ENCODE measurements around the gene DIP2C. TPM values are rescaled to one million over a fixed set of nuclear protein-coding genes. Genes with fewer than 3 reads are reported as not detected.
"Not testable (repeated sequence)": the region's sequence is repeated elsewhere in the genome, so short reads cannot be mapped to it uniquely, and the experiment has no call there.

The DIP2C gene
- total RNA-seq, 3 donors from 2014 or later = 0.20 to 0.27 (median 0.26) TPM

DNA sequence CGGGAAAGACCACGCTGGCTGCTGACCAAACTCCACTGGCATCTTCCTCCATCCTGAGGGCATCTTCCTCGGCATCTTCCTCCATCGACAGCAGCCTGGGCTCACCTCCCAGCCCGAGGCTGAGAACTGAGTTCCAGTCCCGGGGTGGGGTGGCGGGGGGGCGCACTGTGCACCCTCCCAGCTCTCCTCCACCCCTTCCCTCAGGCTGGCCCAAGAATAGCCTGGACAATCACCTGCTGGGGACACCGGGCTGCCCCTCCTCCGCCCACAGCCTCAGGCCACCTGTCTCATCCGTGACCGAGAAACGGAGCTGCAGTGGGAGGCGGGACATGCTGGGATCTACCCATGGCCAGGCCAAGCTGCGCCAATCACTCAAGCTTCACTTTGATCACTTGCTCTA, 37.2 kb downstream of the DIP2C start:
- no peak for ATAC-seq
- Mint-ChIP-seq H3K9me3 (no peaks in the 10 kb centered on the region), H3K4me1 (ENCODE audit: low read depth) (no peaks in the 10 kb centered on the region), H3K27me3 (ENCODE audit: low read depth) (peaks cover 5% of the 10 kb centered on the region), H3K4me3 (no peak overlapping the region), H3K36me3 (ENCODE audit: insufficient read depth) (no peaks in the 10 kb centered on the region)
- DNase-seq = no peak

DNA sequence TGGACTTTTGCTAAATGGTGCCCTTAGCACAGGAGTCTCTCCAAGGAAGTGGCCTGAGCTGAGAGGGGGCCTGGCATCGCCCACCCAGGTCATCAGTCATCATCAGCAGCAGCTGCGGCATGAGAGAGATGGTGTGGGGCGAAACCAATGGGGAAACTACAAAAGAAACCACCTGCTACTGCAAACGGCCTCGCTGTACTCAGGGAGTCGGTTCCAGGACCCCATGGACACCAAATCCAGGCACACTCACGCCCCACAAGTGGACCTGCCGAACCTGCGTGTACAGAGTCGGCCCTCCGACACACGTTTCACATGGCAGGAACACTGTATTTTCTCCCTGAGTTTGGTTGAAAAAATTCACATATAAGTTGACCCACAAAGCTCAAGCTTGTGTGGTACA, 37.8 kb downstream of the DIP2C start:
- Mint-ChIP-seq H3K4me3 (no peak overlapping the region), H3K27me3 (ENCODE audit: low read depth) (peaks cover 5% of the 10 kb centered on the region), H3K9me3 (no peaks in the 10 kb centered on the region), H3K36me3 (ENCODE audit: insufficient read depth) (no peaks in the 10 kb centered on the region), H3K4me1 (ENCODE audit: low read depth) (no peaks in the 10 kb centered on the region)
- DNase-seq (no peak), ATAC-seq (no peak)

DNA sequence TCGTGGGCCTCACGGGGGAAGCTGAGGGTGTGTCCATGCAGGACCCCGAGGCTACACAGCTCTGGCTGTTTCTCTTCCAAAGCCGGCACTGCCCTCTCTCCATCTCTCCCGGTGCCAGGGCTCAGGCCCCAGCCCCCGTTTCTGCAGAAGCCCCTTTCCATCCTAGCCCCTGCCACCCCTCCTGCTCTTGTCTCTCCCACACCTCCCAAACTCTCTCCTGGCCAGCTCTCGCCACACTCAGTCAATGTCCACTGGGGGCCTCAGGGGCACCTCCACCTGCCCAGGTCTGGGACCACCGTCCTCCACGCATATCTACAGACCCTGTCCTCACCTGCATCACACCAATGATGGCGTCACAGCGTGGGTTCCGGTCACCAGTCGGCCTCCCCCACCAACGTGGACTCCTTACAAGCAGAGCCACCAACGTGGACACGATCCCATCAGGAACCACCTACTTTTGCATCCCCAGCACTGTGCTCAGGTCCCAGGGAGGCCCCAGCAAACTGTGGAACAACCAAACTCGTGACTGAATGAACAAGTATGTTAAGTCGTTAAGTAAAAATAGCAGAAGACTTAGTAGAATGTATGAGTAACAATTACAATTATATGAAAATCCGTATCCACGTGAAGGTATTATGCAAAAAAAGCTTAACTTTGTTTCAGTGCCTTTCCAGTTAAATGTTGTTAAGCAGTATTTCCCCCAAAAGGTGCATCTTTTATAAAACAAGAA, 38.4 kb downstream of the DIP2C start:
- Mint-ChIP-seq H3K27me3 (ENCODE audit: low read depth) (peaks cover 5% of the 10 kb centered on the region), H3K4me1 (ENCODE audit: low read depth) (no peaks in the 10 kb centered on the region), H3K9me3 (no peaks in the 10 kb centered on the region), H3K4me3 (no peak overlapping the region), H3K36me3 (ENCODE audit: insufficient read depth) (no peaks in the 10 kb centered on the region)
- ATAC-seq = no peak
- DNase-seq = no peak

DNA sequence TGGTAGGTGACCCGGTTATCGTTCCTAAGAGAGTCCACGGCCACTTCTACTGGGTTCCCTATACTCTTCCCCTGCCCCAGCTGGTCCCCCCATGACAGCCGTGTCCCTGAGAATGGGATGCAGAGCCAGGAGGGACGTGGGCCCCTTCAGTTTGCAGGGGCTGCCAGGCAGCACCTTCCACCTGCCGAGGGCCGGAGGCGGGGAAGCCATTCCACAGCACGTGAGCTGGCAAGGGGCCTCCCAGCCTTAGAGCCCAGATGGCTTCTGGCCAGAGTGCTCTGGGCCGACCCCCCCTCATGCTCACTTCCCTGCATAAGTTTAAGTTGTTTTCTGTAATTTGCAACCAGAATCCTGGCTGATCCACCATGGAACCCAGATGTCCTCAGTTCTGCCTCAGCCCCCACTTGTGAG, 39.0 kb downstream of the DIP2C start:
- ATAC-seq = no peak
- Mint-ChIP-seq H3K36me3 (ENCODE audit: insufficient read depth) (no peaks in the 10 kb centered on the region), H3K4me1 (ENCODE audit: low read depth) (no peaks in the 10 kb centered on the region), H3K9me3 (no peaks in the 10 kb centered on the region), H3K27me3 (ENCODE audit: low read depth) (peaks cover 5% of the 10 kb centered on the region), H3K4me3 (no peak overlapping the region)
- no peak for DNase-seq

DNA sequence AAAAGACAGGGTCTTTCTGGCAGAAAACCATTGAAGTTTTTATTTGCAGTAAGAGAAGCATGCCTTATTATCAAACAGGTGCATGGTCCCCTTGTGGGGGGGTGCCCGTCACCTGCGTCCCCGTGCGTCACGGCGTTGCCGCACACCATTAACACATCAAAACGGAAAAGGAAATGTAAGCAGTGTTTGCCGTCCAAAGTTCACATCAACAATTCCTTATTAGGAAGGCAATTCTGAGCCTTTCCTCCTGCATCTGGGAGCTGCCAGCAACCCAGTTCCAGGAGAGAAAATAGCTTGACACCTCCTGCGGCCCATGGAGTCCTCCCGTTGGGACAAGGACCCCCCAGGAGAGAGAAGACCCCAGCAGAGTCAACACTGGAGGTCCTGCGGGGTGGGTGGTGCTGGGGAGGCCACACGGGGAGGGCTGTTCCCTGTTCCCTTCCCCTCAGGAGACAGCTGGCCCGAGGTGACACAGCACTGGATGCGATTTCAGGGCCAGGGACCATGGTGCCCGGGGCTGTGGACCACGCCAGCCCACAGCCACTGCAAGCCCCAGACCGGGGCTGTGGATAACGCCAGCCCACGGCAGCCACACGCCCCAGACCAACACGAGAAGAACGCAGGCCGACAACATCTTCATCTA, 39.5 kb downstream of the DIP2C start:
- DNase-seq (no peak), ATAC-seq (no peak)
- no peaks in the 10 kb centered on the region for H3K4me1 Mint-ChIP-seq (ENCODE audit: low read depth)
- no peaks in the 10 kb centered on the region for H3K9me3 Mint-ChIP-seq
- H3K36me3 Mint-ChIP-seq (ENCODE audit: insufficient read depth) = no peaks in the 10 kb centered on the region
- no peak overlapping the region for H3K4me3 Mint-ChIP-seq
- peaks cover 5% of the 10 kb centered on the region for H3K27me3 Mint-ChIP-seq (ENCODE audit: low read depth)

DNA sequence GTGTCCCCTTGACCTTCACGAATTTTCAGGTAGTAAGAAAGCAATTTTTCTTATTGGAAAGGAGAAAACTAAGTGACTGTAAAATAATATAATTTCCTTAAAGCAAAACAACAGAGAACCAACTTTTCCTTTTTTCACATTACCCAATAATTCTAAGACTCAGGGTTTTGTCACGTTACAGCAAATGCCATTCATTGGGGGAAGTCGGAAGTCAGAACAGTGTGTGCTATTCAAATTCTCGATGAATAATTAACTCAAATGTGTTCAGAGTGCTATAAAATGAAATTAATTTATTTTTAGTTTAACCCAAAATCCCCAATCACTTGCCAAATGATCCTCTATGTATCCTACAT, 40.0 kb downstream of the DIP2C start:
- Mint-ChIP-seq H3K27me3 (ENCODE audit: low read depth) (peaks cover 5% of the 10 kb centered on the region), H3K4me3 (no peak overlapping the region), H3K9me3 (no peaks in the 10 kb centered on the region), H3K4me1 (ENCODE audit: low read depth) (no peaks in the 10 kb centered on the region), H3K36me3 (ENCODE audit: insufficient read depth) (no peaks in the 10 kb centered on the region)
- no peak for DNase-seq
- ATAC-seq = no peak

DNA sequence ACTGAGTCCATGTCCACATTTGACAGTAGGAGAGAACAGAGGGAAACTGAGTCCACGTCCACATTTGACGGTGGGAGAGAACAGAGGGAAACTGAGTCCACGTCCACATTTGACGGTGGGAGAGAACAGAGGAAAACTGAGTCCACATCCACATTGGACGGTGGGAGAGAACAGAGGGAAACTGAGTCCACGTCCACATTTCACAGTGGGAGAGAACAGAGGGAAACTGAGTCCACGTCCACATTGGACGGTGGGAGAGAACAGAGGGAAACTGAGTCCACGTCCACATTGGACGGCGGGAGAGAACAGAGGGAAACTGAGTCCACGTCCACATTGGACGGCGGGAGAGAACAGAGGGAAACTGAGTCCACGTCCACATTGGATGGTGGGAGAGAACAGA, 42.4 kb downstream of the DIP2C start:
- not testable (repeated sequence) for DNase-seq; H3K4me1 Mint-ChIP-seq (ENCODE audit: low read depth); H3K36me3 Mint-ChIP-seq (ENCODE audit: insufficient read depth); H3K27me3 Mint-ChIP-seq (ENCODE audit: low read depth); H3K9me3 Mint-ChIP-seq; ATAC-seq; H3K4me3 Mint-ChIP-seq

DNA sequence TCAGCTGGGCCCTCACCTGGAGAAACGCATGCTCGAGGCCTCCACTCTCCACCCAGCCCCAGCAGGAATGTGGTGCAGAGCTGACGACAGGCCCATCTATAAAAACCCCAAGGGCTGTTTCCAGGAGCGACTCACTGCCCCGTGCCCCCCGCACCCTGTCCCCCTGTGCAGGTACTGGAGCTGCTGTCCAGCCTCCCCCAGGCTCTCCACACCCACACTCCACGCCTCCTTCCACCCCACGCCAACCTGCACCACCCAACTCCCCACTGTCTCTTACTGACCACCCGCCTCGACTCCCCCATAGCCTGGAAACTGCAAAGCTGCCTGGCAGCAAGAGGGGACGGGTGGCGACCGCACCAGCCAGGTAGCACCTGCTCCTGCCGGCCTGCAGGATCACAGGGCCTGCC, 43.3 kb downstream of the DIP2C start:
- peaks cover 2% of the 10 kb centered on the region for H3K27me3 Mint-ChIP-seq (ENCODE audit: low read depth)
- DNase-seq (no peak), ATAC-seq (no peak)
- H3K9me3 Mint-ChIP-seq = no peaks in the 10 kb centered on the region
- no peak overlapping the region for H3K4me3 Mint-ChIP-seq
- H3K4me1 Mint-ChIP-seq (ENCODE audit: low read depth) = no peaks in the 10 kb centered on the region
- H3K36me3 Mint-ChIP-seq (ENCODE audit: insufficient read depth) = no peaks in the 10 kb centered on the region

DNA sequence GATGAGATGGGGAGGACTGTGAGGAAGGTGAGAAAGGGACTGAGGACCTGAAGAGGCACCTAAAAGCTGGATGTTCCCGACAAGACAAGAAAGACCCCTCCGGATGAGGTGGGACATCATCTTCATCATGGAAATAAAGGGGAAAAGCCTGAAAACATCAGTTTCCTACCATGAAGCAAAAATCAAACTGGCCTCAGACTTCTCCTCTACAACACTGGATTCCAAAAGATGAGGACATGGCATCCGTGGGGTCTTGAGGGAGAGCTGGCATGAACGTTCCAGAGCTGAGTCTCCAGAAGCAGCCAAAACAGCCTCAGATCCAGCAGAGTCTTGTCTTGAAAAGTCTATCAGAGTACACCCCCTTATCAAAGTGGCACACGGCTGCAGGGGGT, 44.5 kb downstream of the DIP2C start:
- no peaks in the 10 kb centered on the region for H3K4me1 Mint-ChIP-seq (ENCODE audit: low read depth)
- H3K27me3 Mint-ChIP-seq (ENCODE audit: low read depth) = no peaks in the 10 kb centered on the region
- no peaks in the 10 kb centered on the region for H3K36me3 Mint-ChIP-seq (ENCODE audit: insufficient read depth)
- ATAC-seq (no peak), DNase-seq (no peak)
- no peak overlapping the region for H3K4me3 Mint-ChIP-seq
- no peaks in the 10 kb centered on the region for H3K9me3 Mint-ChIP-seq

DNA sequence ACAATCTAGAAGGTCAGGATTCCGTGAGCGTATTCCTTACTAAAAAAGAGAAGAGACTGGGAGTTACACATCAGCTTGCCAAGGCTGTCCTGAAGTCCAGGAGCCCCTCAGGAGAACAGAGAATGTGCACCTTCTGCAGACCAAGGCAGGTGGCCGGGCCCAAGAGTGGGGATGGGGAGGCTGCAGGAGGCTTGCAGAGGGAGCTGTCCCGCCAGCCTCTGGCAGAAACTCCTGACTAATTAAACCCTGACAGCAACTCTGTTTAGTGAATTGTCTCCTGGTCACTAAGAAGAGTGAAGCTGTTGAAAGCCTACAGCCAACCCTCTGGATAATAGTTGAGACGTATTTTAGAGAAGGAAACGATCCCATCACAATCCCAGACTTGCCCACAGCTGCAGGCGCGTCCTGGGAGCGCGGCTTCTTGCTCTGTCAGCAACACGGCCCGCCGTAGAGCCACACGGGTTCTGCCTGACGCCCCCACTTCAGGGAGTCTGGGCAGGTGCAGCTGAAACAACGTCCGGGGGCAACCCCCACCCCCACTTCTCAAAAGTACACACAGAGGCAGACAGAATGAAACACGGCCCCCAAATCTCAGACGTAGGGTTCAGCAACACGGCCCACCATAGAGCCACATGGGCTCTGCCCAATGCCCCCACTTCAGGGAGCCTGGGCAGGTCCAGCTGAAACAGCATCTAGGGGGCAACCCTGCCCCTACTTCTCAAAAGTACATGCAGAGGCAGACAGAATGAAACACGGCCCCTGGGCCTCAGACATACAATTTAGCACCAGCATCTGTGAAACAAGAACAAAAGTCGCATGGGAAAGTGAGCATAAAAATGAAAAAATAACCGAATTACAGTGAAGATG, 45.2 kb downstream of the DIP2C start:
- Mint-ChIP-seq H3K4me1 (ENCODE audit: low read depth) (no peaks in the 10 kb centered on the region), H3K4me3 (no peak overlapping the region), H3K9me3 (no peaks in the 10 kb centered on the region), H3K36me3 (ENCODE audit: insufficient read depth) (no peaks in the 10 kb centered on the region), H3K27me3 (ENCODE audit: low read depth) (no peaks in the 10 kb centered on the region)
- DNase-seq (no peak), ATAC-seq (no peak)

DNA sequence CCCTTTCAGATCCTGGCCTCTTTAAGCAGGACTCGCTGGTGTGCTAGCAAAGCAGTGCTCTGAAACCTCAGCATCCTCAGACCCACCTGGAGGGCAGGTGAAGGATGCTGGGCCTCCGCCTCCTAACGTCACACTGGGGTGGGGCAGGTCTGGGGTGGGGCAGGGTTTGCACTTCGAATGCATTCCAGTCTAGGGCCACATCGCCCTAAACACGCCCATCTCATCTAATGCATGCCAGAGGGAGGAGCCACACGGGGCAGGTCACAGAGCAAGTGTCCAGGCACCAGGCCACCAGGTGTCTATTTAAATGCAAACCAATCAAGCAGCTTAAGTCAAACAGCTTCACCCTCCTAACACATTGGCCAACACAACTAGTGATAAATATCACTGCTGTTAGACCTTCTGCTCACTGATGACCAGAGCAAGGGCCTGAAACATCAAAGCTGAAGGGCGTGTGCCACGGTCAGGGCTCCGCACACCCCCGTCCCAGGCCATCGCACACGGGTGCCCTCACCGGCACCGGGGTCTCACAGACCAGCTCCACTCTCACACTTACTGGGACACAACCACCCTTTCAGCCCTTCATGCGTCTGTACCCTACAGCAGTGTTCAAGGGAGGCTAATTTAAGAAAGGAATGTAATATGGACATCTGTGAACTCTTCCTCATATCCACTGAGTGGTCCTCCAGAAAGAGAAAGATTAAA, 47.1 kb downstream of the DIP2C start:
- ATAC-seq (no peak), DNase-seq (no peak)
- Mint-ChIP-seq H3K36me3 (ENCODE audit: insufficient read depth) (no peaks in the 10 kb centered on the region), H3K9me3 (no peaks in the 10 kb centered on the region), H3K4me3 (no peak overlapping the region), H3K4me1 (ENCODE audit: low read depth) (no peaks in the 10 kb centered on the region), H3K27me3 (ENCODE audit: low read depth) (peaks cover 2% of the 10 kb centered on the region)

DNA sequence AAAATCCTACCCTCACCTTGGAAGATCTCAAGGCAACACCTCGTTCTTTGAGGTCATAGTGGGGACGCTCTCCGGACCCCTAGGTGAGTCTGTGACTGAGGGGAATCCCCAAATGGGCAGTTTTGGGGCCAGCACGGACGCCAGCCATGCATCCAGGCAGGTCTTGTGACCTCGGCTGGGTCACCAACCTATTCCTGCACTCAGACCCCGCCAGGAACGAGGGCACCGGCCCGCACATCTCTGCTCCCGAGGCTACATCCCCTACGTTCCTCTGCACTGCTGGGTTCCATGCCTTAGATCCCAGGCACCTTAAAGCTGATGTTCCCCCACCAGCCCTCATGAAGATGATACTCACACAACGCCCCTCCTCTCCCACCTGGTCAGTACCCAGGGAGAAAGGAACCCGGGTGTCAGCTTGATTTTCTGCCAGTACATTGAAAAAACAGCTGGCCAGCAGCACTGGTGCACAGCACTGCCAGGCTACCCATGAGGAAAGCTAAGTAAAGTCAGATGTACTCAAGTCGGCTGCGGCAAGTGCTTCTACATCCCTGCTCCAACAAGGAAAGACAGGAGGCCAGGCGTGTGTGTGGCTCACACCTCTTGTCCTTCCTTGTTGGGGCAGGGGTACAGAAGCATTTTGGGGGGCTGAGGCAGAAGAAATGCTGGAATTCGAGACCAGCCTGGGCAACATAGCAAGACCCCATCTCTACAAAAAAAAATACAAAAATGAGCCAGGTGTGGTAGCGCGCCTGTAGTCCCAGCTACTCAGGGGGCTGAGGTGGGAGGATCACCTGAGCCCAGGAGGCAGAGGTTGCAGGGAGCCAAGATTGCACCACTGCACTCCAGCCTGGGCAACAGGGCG, 48.1 kb downstream of the DIP2C start:
- Mint-ChIP-seq H3K4me3 (no peak overlapping the region), H3K4me1 (ENCODE audit: low read depth) (no peaks in the 10 kb centered on the region), H3K36me3 (ENCODE audit: insufficient read depth) (no peaks in the 10 kb centered on the region), H3K27me3 (ENCODE audit: low read depth) (peaks cover 2% of the 10 kb centered on the region), H3K9me3 (no peaks in the 10 kb centered on the region)
- ATAC-seq (no peak), DNase-seq (no peak)

DNA sequence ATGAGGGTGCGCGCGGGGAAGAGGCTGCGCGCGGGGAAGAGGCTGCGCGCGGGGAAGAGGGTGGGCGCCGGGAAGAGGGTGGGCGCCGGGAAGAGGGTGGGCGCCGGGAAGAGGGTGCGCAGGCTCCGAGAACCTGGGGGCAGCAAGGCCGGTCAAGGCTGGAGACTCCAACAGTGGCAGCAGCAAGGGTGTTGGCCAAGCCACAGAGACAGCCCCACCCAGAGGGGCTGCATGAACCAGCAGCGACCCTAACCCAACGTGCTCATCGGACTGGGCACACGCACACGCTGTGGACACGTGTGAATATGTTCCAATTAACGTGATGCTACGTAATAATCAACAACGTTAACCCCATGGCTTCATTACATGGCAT, 48.8 kb downstream of the DIP2C start:
- Mint-ChIP-seq H3K9me3 (no peaks in the 10 kb centered on the region), H3K4me3 (no peak overlapping the region), H3K4me1 (ENCODE audit: low read depth) (no peaks in the 10 kb centered on the region), H3K27me3 (ENCODE audit: low read depth) (peaks cover 5% of the 10 kb centered on the region), H3K36me3 (ENCODE audit: insufficient read depth) (no peaks in the 10 kb centered on the region)
- ATAC-seq (no peak), DNase-seq (no peak)
